Activated naive CD8-positive, alpha-beta T cell treated with anti-CD3 and anti-CD28 coated beads, Interleukin-2, amount 50 U/mL, for 24 hours (primary cell): Measurements from ENCODE around the gene PALLD.

Experiments used
- ATAC-seq: fragments of 150-1000 bp; cut with Tn5 transposase; one replicate; pipeline ENCODE4 v1.10.0; 2021
- DNase-seq: peaks from one replicate; pipeline ENCODE4 v3.0.0; 2021
- H3K27ac Mint-ChIP-seq: one replicate; pipeline ENCODE4 v1.8.0; 2021; ENCODE audit warnings: mild to moderate bottlenecking, mixed read lengths
- H3K27me3 Mint-ChIP-seq: one replicate; pipeline ENCODE4 v1.8.0; 2021; ENCODE audit warnings: mixed read lengths
- H3K36me3 Mint-ChIP-seq: one replicate; pipeline ENCODE4 v1.8.0; 2021; ENCODE audit warnings: low read depth, mixed read lengths
- H3K4me1 Mint-ChIP-seq: one replicate; pipeline ENCODE4 v1.8.0; 2021; ENCODE audit warnings: mixed read lengths
- H3K4me3 Mint-ChIP-seq: one replicate; pipeline ENCODE4 v1.8.0; 2021; ENCODE audit warnings: mild to moderate bottlenecking, moderate library complexity, mixed read lengths
- H3K9me3 Mint-ChIP-seq: one replicate; pipeline ENCODE4 v1.8.0; 2021; ENCODE audit warnings: mixed read lengths

Gene PALLD

DNA sequence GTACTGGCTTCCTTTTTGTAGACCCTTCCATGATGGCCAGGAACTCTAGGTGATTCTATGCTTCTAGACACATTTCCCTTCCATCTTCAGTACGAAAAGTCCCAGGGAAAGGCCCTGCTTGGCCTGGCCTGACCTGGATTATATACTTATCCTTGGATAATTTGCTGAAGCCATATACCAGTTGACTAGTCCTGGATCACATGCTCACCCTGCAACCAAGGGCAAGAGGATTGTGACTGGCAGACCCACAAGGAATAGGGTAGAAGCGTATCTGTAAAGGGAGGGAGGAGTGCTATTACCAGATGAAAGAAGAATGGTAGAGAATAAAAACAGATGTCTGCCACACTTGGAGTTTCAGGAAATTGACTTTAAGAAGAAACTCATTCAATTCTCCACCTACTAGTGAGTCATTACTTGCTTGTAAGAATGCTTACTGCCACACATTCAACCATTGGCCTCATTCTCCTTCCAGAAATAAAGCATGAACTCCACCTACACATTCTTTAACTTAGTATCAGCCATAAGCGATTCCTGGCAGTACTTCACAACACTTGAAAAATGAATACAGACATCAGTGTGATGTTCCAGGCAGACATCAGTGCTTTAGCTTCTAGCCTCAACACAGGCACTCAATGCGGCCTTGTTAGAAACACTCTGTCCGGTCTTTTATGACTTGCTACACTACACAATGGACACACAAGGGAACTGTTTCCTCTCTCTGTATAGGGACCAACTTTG lies 371.4 kb downstream of the PALLD start:
- ATAC-seq (no peak), DNase-seq (no peak)
- no peak overlapping the region for H3K4me3 Mint-ChIP-seq
- H3K27ac Mint-ChIP-seq = no peak overlapping the region
- no peaks in the 10 kb centered on the region for H3K9me3 Mint-ChIP-seq
- H3K4me1 Mint-ChIP-seq = no peaks in the 10 kb centered on the region
- no peaks in the 10 kb centered on the region for H3K27me3 Mint-ChIP-seq
- H3K36me3 Mint-ChIP-seq = no peaks in the 10 kb centered on the region

DNA sequence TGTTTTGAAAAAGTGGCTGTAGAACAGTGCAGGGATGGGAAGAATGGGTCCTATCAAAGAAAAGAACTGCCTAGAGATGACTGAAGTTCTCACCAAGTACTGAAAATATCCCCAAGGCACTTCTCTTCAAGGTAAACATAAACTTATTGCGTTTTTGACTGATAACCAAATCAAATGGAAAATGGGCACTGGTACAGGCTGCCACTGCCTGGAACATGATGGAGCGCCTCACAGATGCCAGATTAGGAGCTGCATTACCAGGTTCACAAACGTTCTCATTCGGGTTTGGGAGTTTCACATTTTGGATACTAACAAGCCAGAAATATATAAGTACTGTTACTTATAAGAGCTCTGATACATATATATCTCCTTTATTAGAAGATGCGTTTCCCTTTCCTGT lies 371.9 kb downstream of the PALLD start:
- Mint-ChIP-seq H3K9me3 (no peaks in the 10 kb centered on the region), H3K27me3 (peaks cover 3% of the 10 kb centered on the region), H3K27ac (no peak overlapping the region), H3K36me3 (no peaks in the 10 kb centered on the region), H3K4me1 (no peaks in the 10 kb centered on the region), H3K4me3 (no peak overlapping the region)
- DNase-seq (no peak), ATAC-seq (no peak)

DNA sequence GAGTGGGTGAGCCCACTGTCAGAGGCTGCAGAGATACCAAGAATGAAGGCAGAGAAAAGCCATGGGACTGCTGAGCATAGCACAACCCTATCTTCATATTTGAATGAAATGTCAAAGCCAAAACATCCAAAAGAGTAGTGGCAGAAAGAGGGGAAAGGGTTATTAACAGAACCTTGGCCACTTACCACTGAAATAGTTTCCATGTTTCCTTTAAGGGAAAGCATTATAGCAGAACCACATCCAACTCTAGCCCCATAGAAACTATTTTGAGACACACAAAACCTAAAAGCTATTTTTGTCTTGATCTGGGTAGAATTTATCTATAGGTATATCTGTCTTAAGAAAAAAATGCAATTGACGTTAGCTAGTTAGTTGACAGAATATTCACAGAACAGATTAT lies 373.2 kb downstream of the PALLD start:
- no peak overlapping the region for H3K4me3 Mint-ChIP-seq
- no peaks in the 10 kb centered on the region for H3K36me3 Mint-ChIP-seq
- H3K9me3 Mint-ChIP-seq = no peaks in the 10 kb centered on the region
- no peak for ATAC-seq
- H3K27ac Mint-ChIP-seq = no peak overlapping the region
- DNase-seq = no peak
- H3K27me3 Mint-ChIP-seq = peaks cover 8% of the 10 kb centered on the region
- no peaks in the 10 kb centered on the region for H3K4me1 Mint-ChIP-seq

DNA sequence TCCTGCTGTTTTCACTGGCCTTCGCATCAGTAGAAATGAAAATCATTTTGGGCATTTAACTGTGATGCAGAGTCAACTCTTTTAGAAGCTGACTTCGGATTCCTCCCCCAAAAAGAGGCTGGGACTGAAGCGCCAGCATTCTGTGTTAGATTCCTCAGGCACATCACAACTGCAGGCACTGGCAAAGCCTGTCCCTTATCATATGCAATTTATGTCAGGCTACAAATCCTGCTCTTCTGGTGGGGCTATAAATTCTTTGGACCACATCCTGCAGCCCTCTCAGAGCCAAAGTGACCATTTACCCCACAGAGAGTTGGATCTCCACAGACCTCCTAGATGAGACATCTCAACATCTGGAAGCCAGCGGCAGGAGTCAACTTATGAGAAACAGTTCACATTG lies 374.8 kb downstream of the PALLD start:
- ATAC-seq = no peak
- no peaks in the 10 kb centered on the region for H3K9me3 Mint-ChIP-seq
- H3K4me3 Mint-ChIP-seq = no peak overlapping the region
- H3K4me1 Mint-ChIP-seq = no peaks in the 10 kb centered on the region
- H3K27me3 Mint-ChIP-seq = peaks cover 21% of the 10 kb centered on the region
- H3K36me3 Mint-ChIP-seq = no peaks in the 10 kb centered on the region
- no peak overlapping the region for H3K27ac Mint-ChIP-seq
- DNase-seq = no peak

DNA sequence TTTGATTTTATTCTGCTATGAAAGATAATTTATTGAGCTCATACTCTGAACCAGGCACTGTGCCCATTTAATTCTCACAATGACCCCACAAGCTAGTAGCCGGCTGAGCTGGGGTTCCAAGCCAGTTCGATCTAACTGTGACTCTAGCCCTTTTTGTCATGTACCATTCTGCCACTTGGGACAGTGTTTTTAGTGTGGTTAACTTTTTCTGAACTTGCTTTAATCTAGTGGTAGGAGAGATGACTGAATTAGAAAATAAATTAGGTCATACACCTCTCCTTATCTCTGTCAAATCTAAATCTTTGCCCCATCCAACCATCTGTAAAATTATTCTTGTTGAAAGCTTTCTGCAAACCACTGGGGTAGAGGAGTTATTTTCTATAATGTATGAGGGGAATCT lies 377.2 kb downstream of the PALLD start:
- H3K36me3 Mint-ChIP-seq = no peaks in the 10 kb centered on the region
- DNase-seq (no peak), ATAC-seq (no peak)
- H3K27ac Mint-ChIP-seq = no peak overlapping the region
- no peaks in the 10 kb centered on the region for H3K9me3 Mint-ChIP-seq
- no peak overlapping the region for H3K4me3 Mint-ChIP-seq
- peaks cover 3% of the 10 kb centered on the region for H3K4me1 Mint-ChIP-seq
- H3K27me3 Mint-ChIP-seq = peaks cover 39% of the 10 kb centered on the region

DNA sequence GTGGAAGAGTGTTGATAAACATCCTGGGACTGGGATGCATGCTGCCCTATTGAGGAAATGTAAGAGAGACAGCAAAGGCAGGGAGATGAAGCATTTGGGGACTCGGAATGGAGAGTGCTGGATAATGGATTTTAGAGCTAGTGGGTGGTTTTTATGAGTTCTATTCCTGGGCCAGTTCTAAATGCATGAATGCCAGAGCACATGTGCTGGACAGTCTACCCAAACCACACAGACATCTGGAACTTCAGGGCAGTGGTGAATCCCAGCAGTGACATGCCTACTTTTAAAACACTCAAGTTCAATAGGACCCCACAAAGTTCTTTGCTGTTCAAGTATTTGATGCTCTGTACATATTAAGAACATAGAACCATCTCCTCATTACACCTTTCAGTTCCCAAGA lies 379.3 kb downstream of the PALLD start:
- H3K4me3 Mint-ChIP-seq = no peak overlapping the region
- ATAC-seq (no peak), DNase-seq (no peak)
- H3K9me3 Mint-ChIP-seq = no peaks in the 10 kb centered on the region
- peaks cover 55% of the 10 kb centered on the region for H3K27me3 Mint-ChIP-seq
- H3K36me3 Mint-ChIP-seq = no peaks in the 10 kb centered on the region
- H3K4me1 Mint-ChIP-seq = peaks cover 8% of the 10 kb centered on the region
- no peak overlapping the region for H3K27ac Mint-ChIP-seq

DNA sequence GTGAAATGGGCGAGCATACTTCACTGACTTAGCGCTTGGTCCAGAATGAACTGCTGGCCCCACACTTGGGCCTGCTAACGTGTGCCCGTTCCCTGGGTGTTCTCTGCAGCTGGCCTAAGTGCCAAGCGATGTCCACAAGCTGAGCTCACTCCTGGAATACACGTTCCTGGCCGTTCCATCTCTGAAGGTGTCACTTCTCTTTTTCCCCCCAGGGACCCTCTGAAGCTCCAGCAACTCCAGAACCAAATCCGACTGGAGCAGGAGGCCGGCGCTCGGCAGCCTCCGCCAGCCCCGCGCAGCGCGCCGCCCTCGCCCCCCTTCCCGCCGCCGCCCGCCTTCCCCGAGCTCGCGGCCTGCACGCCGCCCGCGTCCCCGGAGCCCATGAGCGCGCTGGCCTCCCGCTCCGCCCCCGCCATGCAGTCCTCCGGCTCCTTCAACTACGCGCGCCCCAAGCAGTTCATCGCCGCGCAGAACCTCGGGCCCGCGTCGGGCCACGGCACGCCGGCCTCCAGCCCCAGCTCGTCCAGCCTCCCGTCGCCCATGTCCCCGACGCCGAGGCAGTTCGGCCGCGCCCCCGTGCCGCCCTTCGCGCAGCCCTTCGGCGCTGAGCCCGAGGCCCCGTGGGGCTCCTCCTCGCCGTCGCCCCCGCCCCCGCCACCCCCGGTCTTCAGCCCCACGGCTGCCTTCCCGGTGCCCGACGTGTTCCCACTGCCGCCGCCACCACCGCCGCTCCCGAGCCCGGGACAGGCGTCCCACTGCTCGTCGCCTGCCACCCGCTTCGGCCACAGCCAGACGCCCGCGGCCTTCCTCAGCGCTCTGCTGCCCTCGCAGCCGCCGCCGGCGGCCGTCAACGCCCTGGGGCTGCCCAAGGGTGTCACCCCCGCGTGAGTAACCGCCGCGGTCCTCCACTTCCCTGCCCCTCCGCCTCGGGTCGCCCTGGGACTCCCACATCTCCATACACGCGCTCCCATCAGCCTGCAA lies 380.9 kb downstream of the PALLD start:
- peak; percentile 30 for DNase-seq
- peaks cover 9% of the 10 kb centered on the region for H3K4me1 Mint-ChIP-seq
- H3K27ac Mint-ChIP-seq = peak overlapping the region; percentile 74
- H3K9me3 Mint-ChIP-seq = no peaks in the 10 kb centered on the region
- ATAC-seq = peak; percentile 48
- peaks cover 62% of the 10 kb centered on the region for H3K27me3 Mint-ChIP-seq
- peak overlapping the region; percentile 76 for H3K4me3 Mint-ChIP-seq
- no peaks in the 10 kb centered on the region for H3K36me3 Mint-ChIP-seq

DNA sequence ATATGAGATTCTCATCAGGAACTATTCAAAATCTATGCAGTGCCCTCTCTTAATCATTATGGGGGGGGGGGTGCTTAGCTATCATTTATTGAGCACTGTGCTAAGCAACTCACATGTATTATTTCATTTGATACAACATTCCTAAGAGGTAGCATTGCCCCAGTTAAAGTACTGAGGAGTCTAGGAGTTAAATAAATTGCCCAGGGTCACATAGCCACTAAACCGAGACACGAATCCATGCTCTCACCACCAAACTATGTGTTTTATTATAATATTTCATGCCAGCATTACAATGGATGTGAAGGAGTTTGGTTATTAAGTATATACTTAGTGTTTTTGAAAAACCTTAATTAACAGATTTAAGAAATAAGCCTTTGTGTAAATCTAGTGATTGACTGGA lies 381.8 kb downstream of the PALLD start:
- Mint-ChIP-seq H3K27ac (peak overlapping the region; percentile 74), H3K27me3 (peaks cover 60% of the 10 kb centered on the region), H3K4me1 (peaks cover 9% of the 10 kb centered on the region)

DNA sequence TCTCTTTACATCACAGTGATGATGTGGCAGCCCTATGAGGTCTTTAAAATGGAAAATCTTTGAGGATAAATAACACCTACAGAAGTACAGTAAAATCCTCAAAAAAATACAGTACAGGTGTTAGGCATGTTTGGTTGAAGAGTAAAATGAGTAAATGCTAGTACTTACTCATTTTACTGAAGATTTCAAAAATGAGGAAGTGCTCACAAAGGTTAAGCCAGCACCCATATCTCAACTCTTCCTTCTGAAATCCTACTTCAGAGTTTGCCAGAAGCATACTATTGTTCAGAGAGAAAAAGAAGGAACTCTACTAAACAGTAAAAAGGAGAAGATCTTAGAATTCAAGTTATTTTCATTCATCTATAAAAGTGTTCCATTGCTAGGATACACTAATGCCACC lies 382.3 kb downstream of the PALLD start:
- Mint-ChIP-seq H3K27me3 (peaks cover 56% of the 10 kb centered on the region), H3K4me1 (peaks cover 9% of the 10 kb centered on the region), H3K4me3 (no peak overlapping the region), H3K36me3 (no peaks in the 10 kb centered on the region), H3K27ac (no peak overlapping the region), H3K9me3 (no peaks in the 10 kb centered on the region)
- no peak for DNase-seq
- ATAC-seq = no peak

More for the DNA sequence above, 381.8 kb downstream of the PALLD start:
- Mint-ChIP-seq H3K9me3 (no peaks in the 10 kb centered on the region), H3K36me3 (no peaks in the 10 kb centered on the region), H3K4me3 (peak overlapping the region; percentile 76)
- ATAC-seq (no peak), DNase-seq (no peak)

DNA sequence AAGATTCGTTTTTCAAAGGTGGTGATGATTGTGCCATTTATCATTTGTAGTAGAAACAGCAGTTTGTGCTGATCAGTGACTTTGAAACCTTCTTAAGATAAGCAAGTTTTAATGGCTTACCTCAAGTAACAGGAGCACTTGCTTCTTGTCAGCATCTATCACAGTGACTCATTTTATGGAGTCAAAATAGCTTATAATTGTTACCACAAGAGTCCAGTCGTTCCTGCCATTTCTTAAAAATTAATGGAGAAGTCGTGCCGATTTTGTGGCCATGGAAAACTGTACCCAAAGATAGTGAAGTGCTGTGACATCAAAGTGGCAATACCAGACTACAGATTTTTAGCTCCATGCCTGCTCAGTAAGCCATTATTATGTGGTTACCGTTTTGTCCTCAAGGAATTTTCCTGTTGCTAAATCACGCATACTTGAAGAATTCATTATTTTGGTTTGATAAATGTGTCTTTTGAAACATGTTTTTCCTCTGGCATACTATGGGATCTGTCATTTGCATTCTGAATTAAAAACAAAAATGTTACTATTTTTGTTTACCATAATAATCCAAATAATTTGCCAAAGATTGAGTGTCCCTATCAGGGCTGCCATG lies 383.3 kb downstream of the PALLD start:
- no peaks in the 10 kb centered on the region for H3K9me3 Mint-ChIP-seq
- peaks cover 9% of the 10 kb centered on the region for H3K4me1 Mint-ChIP-seq
- ATAC-seq (no peak), DNase-seq (no peak)
- H3K27ac Mint-ChIP-seq = no peak overlapping the region
- no peak overlapping the region for H3K4me3 Mint-ChIP-seq
- H3K27me3 Mint-ChIP-seq = peaks cover 53% of the 10 kb centered on the region
- no peaks in the 10 kb centered on the region for H3K36me3 Mint-ChIP-seq

DNA sequence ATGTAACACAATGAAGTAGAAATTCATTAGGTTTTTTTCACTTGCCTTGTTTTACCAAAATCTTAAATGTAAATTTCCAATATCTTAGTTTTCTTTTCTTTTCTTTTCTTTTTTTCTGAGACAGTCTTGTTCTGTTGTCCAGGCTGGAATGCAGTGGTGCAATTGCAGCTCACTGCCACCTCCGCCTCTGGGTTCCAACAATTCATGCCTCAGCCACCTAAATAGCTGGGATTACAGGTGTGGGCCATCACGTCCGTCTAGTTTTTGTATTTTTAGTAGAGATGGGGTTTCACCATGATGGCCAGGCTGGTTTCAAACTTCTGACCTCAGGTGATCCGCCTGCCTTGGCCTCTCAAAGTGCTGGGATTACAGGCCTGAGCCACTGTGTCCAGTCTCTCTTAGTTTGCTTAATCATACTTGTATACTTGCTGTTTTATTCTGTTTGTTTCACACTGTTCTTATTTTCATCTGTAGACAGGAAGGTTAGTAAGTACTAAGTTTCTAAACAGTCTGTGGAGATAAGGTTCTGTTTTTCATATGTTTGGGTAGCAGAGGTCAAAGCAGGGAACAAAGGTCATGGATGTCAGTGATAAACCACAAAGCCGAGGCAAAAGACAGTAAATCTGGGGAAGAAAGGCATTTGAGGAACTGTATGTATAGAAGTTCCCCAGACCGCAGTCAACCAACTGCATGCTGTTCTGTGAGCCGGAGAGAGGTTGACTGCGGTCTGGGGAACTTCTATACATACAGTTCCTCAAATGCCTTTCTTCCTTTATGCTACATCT lies 384.2 kb downstream of the PALLD start:
- no peak for DNase-seq
- Mint-ChIP-seq H3K4me3 (no peak overlapping the region), H3K27ac (no peak overlapping the region), H3K36me3 (no peaks in the 10 kb centered on the region), H3K4me1 (peaks cover 9% of the 10 kb centered on the region), H3K9me3 (no peaks in the 10 kb centered on the region), H3K27me3 (peaks cover 47% of the 10 kb centered on the region)
- peak; percentile 35 for ATAC-seq

DNA sequence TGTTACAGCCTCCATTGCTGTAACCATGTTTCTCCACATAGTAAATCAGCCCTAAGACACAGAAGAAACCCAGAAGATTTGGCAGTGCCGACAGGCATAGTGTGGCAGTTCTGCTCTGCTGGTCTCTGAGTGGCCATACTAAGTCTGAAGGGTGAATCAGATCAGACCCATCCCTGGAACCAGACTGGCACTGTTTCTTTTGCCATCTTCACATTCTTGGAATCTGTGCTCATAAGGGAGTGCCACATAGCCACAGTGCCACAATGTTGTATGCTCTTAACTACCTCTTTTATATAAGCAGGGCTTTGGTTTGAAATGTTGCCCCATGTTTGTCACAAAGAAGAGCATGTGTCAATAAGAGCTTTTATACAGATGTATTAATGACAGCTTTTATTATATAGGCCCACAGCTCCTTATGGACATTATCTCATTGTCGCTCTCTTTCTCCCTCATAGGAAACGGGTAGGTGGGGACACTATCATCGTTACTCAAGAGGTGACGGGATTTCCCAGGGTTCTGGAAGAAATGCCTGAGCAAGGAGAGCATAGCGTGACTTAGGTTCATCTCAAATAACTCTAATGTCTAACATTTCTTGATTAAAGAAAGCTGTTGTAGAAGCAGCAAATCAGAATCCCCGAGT lies 385.0 kb downstream of the PALLD start:
- Mint-ChIP-seq H3K4me1 (peaks cover 9% of the 10 kb centered on the region), H3K27ac (no peak overlapping the region), H3K27me3 (peaks cover 38% of the 10 kb centered on the region), H3K4me3 (no peak overlapping the region), H3K36me3 (no peaks in the 10 kb centered on the region), H3K9me3 (no peaks in the 10 kb centered on the region)
- ATAC-seq (no peak), DNase-seq (no peak)

DNA sequence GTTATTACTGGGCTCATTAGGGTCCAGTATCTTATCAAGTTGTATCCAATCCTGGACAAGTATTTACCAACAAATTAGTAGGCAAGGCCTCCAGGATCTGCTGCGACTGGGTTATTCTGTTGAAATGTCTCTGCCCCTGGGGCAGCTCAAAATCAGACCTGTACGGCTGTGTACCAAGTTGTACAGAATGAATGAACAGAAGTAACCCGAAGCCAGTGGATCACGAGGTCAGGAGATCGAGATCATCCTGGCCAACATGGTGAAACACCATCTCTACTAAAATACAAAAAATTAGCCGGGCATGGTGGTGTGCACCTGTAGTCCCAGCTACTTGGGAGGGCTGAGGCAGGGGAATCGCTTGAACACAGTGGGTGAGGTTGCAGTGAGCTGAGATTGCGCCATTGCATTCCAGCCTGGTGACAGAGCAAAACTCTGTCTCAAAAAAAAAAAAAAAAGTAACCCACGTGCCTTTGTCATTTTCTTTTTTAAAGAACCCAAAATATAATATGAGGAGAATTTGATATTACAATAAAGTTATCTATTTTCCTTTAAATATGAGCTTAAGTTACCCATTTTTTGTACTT lies 385.9 kb downstream of the PALLD start:
- Mint-ChIP-seq H3K27me3 (peaks cover 31% of the 10 kb centered on the region), H3K36me3 (no peaks in the 10 kb centered on the region), H3K27ac (no peak overlapping the region), H3K4me1 (peaks cover 9% of the 10 kb centered on the region), H3K9me3 (no peaks in the 10 kb centered on the region), H3K4me3 (no peak overlapping the region)
- ATAC-seq (no peak), DNase-seq (no peak)
